NCI-H2196 treated with DMSO at 0.1 percent for 48 hours (cell line): Measurements from ENCODE around the gene PWWP2B.

Experiments used
- DNase-seq: peaks from one replicate; lab custom pipeline; 2025; ENCODE audit not compliant: unreplicated experiment; lab: John Stamatoyannopoulos, UW

The PWWP2B gene

DNA sequence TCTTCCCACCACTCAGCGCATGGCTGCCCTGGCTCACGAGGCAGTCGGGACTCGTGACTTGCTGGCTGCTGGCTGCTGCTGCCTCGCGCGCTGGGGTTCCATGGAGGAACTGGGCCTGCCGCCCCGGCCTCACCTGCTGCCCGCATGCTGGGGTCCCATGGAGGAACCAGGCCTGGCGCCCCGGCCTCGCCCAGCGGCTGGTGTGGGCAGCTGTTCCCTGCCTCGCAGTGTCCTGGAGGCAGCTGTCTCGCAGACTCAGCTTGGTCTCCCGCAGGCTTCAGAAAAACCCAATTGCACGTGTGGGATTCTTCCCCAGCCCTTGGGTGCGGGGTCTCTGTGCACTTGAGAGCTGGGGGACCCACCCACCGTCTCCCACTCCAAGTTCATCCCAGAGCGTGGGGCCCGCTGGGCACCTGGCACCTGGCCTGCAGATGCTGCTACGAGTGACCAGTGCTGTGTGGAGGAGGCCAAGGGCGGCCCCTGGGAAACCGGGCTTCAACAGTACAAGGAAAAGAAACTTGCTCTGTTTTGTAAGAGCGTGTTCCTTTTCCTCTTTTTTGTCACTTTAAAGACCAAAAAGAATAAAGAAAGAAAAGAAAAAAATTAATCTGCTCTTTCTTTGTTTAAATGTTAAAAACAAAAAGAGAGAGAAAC is 20.4 kb downstream of the PWWP2B start:
- DNase-seq = no peak

DNA sequence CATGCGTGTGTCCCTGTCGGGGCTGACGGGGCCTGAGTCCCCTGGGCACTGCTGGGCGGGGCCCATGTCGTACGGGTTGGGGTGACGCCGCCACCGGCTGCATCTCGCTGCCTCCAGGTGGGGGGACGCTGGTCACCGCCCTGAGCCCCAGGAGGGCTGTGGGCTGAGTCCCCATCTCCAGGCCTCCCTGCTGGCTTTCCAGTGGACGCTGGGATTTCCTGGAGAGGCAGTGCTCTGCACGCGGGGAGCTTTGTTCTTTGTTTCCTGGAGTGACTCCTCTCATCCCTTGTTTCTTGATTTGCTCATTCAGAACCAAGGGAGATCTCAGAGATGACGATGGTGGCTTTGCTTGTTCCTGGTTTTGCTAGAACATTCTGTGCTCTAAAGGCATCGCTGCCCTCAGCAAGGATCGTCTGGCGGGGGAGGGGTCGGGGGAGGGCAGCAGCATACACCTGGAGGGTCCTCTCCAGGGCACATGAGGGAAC is 21.0 kb downstream of the PWWP2B start:
- no peak for DNase-seq

DNA sequence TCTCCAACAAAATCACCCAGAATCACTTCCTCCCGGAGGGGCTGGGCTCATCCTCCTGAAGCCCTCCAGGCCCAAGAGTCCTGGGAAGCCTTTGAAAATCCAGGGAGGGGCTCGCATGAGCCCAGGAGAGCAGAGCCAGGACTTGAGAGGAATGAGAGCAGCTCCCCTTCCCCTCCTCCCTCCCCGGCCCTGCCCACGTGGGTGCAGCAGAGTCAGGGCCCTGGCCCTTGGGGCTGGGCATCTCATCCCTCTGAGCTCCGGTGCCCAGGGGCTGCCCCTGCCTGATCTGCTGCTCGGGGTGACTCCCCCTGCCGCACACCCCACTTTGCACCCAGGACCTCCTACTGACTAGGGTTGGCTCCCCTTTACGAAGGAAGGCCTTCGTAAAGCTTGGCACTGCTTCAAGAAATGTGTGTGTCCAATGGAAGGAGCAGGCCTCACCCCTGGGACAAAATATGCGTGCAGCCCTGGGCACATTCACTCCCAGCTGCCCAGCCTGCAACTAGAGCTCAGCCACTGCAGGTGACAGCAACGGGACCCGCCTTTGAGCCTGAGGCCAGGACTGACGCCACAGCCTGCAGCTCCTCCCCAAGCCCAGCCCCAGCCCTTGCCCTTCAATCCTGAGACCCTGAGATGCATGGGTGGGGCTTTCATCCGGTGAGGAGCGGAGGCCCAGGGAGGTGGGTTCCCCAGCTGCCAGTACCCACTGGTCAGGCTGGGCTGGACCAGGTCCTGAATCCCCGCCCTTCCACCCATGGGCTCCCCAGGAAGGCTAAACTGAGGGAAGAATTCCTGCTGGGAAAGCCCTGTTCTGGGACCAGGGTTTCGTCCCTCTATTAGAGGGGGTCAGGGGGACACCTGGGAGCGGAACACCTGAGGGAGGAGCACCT is 21.8 kb downstream of the PWWP2B start:
- DNase-seq = no peak

DNA sequence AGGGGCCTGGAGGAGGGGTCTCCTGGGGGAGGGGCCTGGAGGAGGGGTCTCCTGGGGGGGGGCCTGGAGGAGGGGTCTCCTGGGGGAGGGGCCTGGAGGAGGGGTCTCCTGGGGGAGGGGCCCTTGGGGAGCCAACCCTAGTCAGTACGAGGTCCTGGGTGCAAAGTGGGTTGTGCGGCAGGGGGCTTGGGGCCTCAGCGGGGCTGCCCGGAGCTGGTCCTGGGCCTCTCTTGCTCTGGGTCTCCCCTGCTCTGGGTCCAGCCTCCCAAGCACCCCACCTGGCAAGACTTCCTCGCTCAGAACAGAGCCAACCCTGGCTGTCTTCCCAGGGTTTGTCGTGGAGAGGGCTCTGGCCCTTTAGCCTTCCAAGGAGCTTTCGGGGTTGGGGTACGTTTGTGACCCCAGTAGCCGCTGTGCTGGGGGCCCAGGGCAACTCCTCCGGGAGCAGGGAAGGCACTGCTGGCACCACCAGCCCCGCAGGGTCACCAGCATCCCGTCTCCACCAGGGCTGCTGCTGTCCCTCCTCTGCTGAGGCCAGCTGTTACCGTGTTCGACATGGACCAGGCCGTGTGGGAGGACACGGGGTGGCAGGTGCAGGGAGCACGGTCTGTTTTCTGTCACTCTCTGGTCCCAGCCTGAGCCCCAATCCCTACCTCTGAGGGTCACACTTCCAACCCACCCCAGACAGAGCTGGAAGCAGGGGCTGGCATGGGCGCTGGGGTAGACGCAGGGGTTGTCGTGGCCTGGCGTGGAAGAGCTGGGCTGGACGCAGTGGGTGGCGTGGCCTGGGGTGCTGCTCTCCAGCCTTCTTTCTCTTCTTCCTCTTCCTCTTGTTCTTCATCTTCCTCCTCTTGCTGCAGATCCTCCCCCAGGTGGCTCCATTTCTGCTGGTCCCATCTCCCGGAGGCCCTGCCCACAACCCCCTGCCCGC is 22.8 kb downstream of the PWWP2B start:
- no peak for DNase-seq

GRCh38 chr10:132420469-132420980 is 23.5 kb downstream of the PWWP2B start:
- DNase-seq = no peak

- DNase-seq = no peak
These were observed 24.2 kb downstream of the PWWP2B start for GRCh38 chr10:132420981-132421846.

DNA sequence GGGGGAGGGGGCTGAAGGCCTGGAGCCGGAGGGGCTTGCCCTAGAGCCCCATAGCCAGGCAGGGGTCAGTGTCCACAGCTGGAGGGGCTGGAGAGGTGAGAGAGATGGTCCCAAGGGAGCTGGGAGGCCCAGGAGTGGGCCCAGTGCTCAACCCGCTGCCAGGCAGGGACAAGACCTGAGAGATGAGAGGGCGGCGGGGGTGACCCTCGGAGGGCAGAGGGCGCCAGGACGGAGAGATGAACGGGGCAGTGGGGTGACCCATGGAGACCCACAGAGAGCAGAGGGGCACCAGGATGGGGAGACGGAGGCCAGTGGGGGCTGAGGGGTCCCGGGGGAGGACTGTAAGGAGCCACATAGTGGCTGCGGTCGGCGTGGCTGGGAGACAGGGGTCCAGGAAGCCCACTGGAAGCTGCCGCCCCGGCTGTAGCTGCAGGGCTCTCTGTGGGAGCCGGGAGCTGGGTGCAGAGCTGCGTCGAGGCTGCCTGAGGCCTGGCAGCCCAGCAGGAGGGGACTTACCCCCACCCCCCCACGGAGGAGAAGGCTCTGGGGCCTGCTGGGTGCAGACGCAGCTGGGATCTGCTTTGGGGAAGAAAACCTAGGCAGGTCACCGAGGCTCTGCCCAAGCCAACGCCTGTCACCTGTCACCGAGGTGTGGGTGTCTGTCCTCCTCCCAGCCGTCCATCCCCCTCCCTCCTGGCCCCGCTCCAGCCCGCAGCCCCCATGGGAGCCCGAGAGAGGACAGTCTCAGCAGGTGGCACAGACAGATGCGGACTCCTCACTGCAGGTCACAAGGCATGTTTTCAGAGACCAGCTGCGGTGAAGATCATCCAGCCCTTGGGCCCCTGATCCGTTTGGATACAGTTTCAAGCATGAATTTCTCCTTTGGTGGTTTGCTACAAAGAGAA is 25.1 kb downstream of the PWWP2B start:
- DNase-seq = no peak

DNA sequence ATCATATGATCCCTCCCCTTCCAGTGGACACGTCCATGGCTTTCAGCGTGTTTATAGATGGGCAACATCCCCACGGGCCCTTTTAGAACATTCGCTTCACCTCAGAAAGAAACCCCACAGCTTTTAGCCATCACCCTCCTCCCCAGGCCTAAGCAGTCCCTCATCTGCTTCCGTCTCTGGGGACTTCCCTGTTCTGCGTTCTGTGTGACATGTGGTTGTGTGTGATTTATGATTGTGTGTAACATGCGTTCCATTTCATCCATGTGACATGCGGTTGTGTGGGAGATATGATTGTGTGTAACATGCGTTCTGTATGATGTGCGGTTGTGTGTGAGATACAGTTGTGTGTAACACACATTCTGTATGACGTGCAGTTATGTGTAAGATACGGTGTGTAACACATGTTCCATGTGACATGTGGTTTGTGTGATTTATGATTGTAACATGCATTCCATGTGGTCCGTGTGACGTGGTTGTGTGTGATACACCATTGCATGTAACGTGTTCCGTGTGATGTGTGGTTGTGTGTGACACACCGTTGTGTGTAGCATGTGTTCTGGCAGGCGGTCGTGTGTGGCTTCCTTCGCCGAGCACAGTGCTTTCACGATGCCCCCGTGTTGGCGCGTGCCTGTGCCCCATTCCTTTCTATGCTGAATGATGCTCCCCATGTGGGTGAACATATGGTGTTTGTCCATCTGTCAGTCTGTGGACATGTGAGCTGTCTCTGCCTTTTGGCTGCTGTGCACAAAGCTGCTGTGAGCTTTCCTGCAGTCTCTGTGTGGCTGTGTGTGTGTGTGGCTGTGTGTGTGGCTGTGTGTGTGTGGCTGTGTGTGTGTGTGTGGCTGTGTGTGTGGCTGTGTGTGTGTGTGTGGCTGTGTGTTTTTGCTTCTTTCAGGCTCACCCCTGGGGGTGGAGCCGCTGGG is 26.2 kb downstream of the PWWP2B start:
- DNase-seq = no peak

DNA sequence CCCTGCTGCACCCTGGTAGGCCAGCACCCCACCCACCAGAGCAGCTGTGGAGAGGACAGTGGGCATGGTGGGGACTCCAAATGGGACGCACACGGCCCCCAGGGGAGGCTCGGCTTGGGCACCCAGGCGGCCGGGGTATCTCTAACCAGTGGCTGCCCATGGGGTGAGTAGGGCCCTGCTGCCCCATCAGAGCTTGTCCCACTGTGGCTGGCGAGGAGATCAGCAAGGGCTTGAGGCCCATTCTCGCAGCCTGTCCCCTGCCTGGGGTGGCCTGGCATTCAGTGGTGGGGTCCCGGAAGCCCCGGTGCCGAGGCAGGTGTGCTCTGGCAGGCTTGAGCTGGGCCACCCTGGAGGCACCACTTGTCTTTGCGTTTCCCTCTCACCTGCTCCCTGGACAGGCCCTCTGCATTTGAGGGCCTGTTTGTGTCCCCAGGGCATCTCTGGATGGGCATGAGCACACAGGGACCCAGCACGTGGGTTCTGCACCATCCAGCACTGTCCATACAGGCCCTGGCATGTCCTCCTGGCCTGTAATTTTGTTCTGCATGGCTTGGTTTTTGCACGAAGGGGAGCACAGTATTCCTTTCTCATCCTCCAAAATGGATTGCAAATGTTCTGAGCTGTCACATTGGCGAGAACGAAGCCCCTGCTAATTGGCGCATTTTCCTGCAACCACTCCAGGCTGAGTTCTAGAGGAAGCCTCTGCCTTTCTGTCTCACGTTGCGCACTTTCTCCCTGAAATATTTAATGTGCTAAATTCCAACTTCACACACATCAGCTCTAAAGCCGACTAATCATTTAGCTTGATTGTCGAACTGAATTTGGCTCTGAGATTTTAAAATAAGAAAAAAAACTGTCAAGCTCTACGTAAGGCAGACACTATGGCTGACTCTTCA is 27.2 kb downstream of the PWWP2B start:
- no peak for DNase-seq

DNA sequence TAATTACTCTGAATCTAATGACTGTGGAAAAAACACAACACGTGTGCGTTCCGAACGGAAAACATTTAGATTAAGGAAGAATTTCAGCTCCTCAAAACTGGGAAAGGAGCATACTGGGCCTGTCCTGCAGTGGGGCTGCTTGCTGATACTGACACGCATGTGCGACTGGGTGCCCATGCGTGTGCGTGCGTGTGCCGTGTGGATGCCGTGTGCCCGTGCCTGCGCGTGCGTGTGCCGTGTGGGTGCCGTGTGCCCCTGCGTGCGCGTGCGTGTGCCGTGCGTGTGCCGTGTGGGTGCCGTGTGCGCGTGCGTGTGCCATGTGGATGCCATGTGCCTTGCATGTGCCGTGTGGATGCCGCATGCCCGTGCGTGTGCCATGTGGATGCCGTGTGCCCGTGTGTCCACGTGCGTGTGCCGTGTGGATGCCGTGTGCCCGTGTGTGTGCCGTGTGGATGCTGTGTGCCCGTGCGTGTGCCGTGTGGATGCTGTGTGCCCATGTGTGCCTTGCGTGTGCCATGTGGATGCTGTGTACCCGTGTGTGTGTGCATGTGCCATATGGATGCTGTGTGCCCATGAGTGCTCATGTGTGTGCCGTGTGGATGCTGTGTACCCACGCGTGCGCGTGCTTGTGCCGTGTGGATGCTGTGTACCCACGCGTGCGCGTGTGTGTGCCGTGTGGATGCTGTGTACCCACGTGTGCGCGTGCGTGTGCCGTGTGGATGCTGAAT is 28.2 kb downstream of the PWWP2B start:
- DNase-seq = no peak

- no peak for DNase-seq
These were observed 28.8 kb downstream of the PWWP2B start for GRCh38 chr10:132425757-132426155.

DNA sequence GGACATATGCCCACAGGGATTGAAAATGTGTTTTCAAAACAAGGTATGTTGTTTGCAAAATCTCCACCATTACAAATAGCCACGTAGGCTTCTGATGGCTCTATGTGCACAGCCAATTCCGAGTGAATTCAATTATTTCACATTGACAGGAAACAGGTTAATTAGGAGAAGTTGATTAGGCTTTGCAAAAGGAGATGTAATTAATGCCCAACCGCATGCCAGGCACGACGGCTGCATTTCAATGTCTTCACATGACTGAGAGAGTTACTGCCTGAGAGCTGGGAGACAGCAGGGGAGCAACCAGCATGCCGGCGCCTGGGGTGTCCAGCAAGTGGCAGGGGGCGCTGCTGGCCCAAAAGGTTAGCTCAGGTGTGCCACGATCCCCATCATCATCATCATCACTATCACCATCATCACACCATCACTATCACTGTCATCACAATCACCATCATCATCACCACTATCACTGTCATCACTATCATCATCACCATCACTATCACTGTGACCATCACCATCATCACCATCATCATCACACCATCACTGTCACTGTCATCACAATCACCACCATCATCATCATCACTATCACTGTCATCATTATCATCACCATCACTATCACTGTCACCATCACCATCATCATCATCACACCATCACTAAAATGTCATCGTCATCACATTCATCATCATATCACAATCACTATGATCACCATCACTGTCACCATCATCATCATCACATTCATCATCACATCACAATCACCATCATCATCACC is 30.2 kb downstream of the PWWP2B start:
- no peak for DNase-seq

DNA sequence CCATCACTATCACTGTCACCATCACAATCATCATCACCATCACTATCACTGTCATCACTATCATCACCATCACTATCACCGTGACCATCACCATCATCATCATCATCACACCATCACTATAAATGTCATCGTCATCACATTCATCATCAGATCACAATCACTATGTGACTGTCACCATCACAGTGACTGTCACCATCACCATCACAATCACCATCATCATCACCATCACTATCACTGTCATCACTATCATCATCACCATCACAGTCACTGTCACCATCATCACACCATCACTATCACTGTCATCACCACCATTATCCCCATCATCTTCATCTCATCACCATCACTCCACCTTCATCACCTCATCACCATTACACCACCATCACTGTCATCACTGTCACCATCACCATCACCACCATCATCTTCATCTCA is 31.0 kb downstream of the PWWP2B start:
- no peak for DNase-seq

DNA sequence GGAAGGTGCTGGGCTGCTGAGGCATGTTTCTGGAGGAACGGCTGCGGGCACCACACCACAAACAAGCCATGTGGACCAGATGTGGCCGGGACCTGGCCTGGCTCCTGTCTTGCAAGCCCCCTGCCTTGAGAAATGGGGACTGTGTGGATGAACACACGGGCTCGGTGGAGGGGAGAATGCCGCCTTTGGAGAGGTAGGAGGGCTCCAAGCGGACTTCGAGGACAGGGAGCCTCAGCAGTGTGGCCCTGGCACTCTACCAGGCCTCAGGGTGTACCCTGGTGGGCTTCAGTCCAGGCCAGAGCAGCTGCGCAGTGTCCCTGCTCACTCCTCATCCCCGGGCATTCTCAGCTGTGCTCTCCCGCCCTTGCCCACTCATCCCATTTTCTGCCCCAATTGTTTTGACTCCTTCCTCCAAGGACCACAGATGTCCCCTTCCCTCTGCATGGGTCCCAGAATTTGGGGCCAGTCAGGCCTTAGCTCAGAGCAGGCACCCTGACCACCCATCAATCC is 31.5 kb downstream of the PWWP2B start:
- DNase-seq = no peak
